Endothelial cell (in vitro differentiated cells): ENCODE results near the gene LRGUK. TPM values are rescaled to one million over a fixed set of nuclear protein-coding genes. Genes with fewer than 3 reads are reported as not detected.

Experiments used
- DNase-seq: peaks from one replicate; pipeline ENCODE4 v3.0.0; 2021; ENCODE audit warnings: low spot score
- H3K27ac Mint-ChIP-seq: one replicate; pipeline ENCODE4 v1.8.0; 2021; ENCODE audit warnings: mixed read lengths, inconsistent platforms; ENCODE audit not compliant: unreplicated experiment
- H3K27me3 Mint-ChIP-seq: one replicate; pipeline ENCODE4 v1.8.0; 2021; ENCODE audit warnings: mild to moderate bottlenecking, moderate library complexity, mixed read lengths, inconsistent platforms; ENCODE audit not compliant: unreplicated experiment
- H3K36me3 Mint-ChIP-seq: one replicate; pipeline ENCODE4 v1.8.0; 2021; ENCODE audit warnings: mild to moderate bottlenecking, low read depth, mixed read lengths, inconsistent platforms; ENCODE audit not compliant: unreplicated experiment
- H3K4me1 Mint-ChIP-seq: one replicate; pipeline ENCODE4 v1.8.0; 2021; ENCODE audit warnings: mild to moderate bottlenecking, mixed read lengths, inconsistent platforms; ENCODE audit not compliant: unreplicated experiment
- H3K4me3 Mint-ChIP-seq: one replicate; pipeline ENCODE4 v1.8.0; 2021; ENCODE audit warnings: mild to moderate bottlenecking, mixed read lengths, inconsistent platforms; ENCODE audit not compliant: unreplicated experiment
- H3K9me3 Mint-ChIP-seq: one replicate; pipeline ENCODE4 v1.8.0; 2021; ENCODE audit warnings: mixed read lengths, inconsistent platforms; ENCODE audit not compliant: unreplicated experiment
- CTCF ChIP-seq: fragments of 200-600 bp; sonication (generic); IDR thresholded peaks from one replicate; pipeline ENCODE4 v1.5.0; 2021; ENCODE audit warnings: antibody characterized with exemption; ENCODE audit not compliant: unreplicated experiment
- total RNA-seq: library from RNA; stranded (reverse); fragmentation: NEBNext Ultra II Directional; extraction: Animal tissue kit (Norgen Biotek cat#: 25700); gene quantifications from one replicate; pipeline ENCODE4 v1.2.1, GENCODE V29; 2021; ENCODE audit not compliant: unreplicated experiment

LRGUK gene
- total RNA-seq, 1 donor from 2014 or later: 0.64 TPM

- no peak overlapping the region for H3K4me3 Mint-ChIP-seq
- TF ChIP-seq CTCF: no peak
- no peaks in the 10 kb centered on the region for H3K4me1 Mint-ChIP-seq
These were observed 135.2 kb downstream of the LRGUK start for GRCh38 chr7:134262322-134262721.

GRCh38 chr7:134276951-134277350 lies 149.8 kb downstream of the LRGUK start:
- Mint-ChIP-seq H3K4me1 (no peaks in the 10 kb centered on the region), H3K36me3 (no peaks in the 10 kb centered on the region), H3K27me3 (no peaks in the 10 kb centered on the region), H3K27ac (no peak overlapping the region), H3K9me3 (no peaks in the 10 kb centered on the region), H3K4me3 (no peak overlapping the region)
- TF ChIP-seq CTCF: no peak
- no peak for DNase-seq

More at GRCh38 chr7:134262322-134262721, 135.2 kb downstream of the LRGUK start:
- no peaks in the 10 kb centered on the region for H3K9me3 Mint-ChIP-seq
- DNase-seq: no peak
- no peak overlapping the region for H3K27ac Mint-ChIP-seq
- H3K27me3 Mint-ChIP-seq: no peaks in the 10 kb centered on the region
- no peaks in the 10 kb centered on the region for H3K36me3 Mint-ChIP-seq

- no peaks in the 10 kb centered on the region for H3K9me3 Mint-ChIP-seq
- no peak for TF ChIP-seq CTCF
These were observed 151.5 kb downstream of the LRGUK start for GRCh38 chr7:134278502-134279153.

GRCh38 chr7:134279336-134279735 lies 152.2 kb downstream of the LRGUK start:
- H3K27me3 Mint-ChIP-seq: no peaks in the 10 kb centered on the region
- no peaks in the 10 kb centered on the region for H3K9me3 Mint-ChIP-seq
- no peak for TF ChIP-seq CTCF
- H3K4me3 Mint-ChIP-seq: no peak overlapping the region
- no peaks in the 10 kb centered on the region for H3K4me1 Mint-ChIP-seq
- no peak for DNase-seq
- H3K27ac Mint-ChIP-seq: no peak overlapping the region
- H3K36me3 Mint-ChIP-seq: no peaks in the 10 kb centered on the region

More at GRCh38 chr7:134278502-134279153, 151.5 kb downstream of the LRGUK start:
- H3K27me3 Mint-ChIP-seq: no peaks in the 10 kb centered on the region
- H3K4me3 Mint-ChIP-seq: no peak overlapping the region
- no peaks in the 10 kb centered on the region for H3K4me1 Mint-ChIP-seq
- no peak overlapping the region for H3K27ac Mint-ChIP-seq
- no peak for DNase-seq
- H3K36me3 Mint-ChIP-seq: no peaks in the 10 kb centered on the region

- H3K4me3 Mint-ChIP-seq: no peak overlapping the region
- H3K36me3 Mint-ChIP-seq: no peaks in the 10 kb centered on the region
- H3K27ac Mint-ChIP-seq: no peak overlapping the region
- no peaks in the 10 kb centered on the region for H3K27me3 Mint-ChIP-seq
- no peak for TF ChIP-seq CTCF
- no peak for DNase-seq
- peaks cover 2% of the 10 kb centered on the region for H3K4me1 Mint-ChIP-seq
- H3K9me3 Mint-ChIP-seq: no peaks in the 10 kb centered on the region
These were observed 152.8 kb downstream of the LRGUK start for GRCh38 chr7:134279898-134280297.
